CD4-positive, alpha-beta T cell treated with Interferon gamma for 1 hour (primary cell): ENCODE data around the gene OR4F6.

Experiments used
- DNase-seq: peaks from one replicate; pipeline ENCODE4 v3.0.0-alpha.2; 2020

OR4F6 gene

GRCh38 chr15:101805605-101806345, 2.5 kb downstream of the OR4F6 start:
- DNase-seq: no peak

- no peak for DNase-seq
These were observed 4.1 kb downstream of the OR4F6 start for GRCh38 chr15:101807345-101807945.

GRCh38 chr15:101808201-101808600, 4.9 kb downstream of the OR4F6 start:
- DNase-seq: no peak

GRCh38 chr15:101810456-101810855, 7.1 kb downstream of the OR4F6 start:
- no peak for DNase-seq

GRCh38 chr15:101810876-101811275, 7.6 kb downstream of the OR4F6 start:
- no peak for DNase-seq

GRCh38 chr15:101811902-101812301, 8.6 kb downstream of the OR4F6 start, which contains the start of gene OR4F15:
Gene OR4F15, plus strand, starts transcription at chr15:101812202. Its CDS starts 5,985 bp downstream, at chr15:101818187.
- DNase-seq: no peak

GRCh38 chr15:101813803-101814534, 10.7 kb downstream of the OR4F6 start:
- no peak for DNase-seq

- no peak for DNase-seq
These were observed 17.5 kb downstream of the OR4F6 start for GRCh38 chr15:101820781-101821180.

GRCh38 chr15:101827257-101827656, 23.9 kb downstream of the OR4F6 start:
- DNase-seq: no peak

- DNase-seq: no peak
These were observed 25.5 kb downstream of the OR4F6 start for GRCh38 chr15:101828774-101829173.

- no peak for DNase-seq
These were observed 38.3 kb downstream of the OR4F6 start for GRCh38 chr15:101841656-101842055.

- no peak for DNase-seq
These were observed 41.6 kb downstream of the OR4F6 start for GRCh38 chr15:101844916-101845315.

GRCh38 chr15:101852356-101852755, 49.0 kb downstream of the OR4F6 start:
- no peak for DNase-seq
